ENCODE measurements around the gene COLEC12.

The COLEC12 gene

GRCh38 chr18:389658-390357 lies 110.7 kb downstream of the COLEC12 start:
- Histone ChIP-seq H3K9me3 (ENCODE audit: insufficient read depth, low read depth, low read length) (no peaks in the 10 kb centered on the region), H3K27me3 (ENCODE audit: insufficient read depth, low read length) (no peaks in the 10 kb centered on the region), H3K27ac (ENCODE audit: low read length) (no peak overlapping the region), H3K4me1 (ENCODE audit: insufficient read depth, low read length) (no peaks in the 10 kb centered on the region), H3K9ac (ENCODE audit: low read depth, low read length) (no peak overlapping the region), H3K36me3 (ENCODE audit: insufficient read depth, low read depth, low read length) (no peaks in the 10 kb centered on the region), H3K4me3 (ENCODE audit: low read length) (no peak overlapping the region)

- H3K9ac ChIP-seq (ENCODE audit: low read depth, low read length), result no peak overlapping the region
- H3K36me3 ChIP-seq (ENCODE audit: insufficient read depth, low read depth, low read length), result no peaks in the 10 kb centered on the region
- no peak overlapping the region for H3K27ac ChIP-seq (ENCODE audit: low read length)
- H3K27me3 ChIP-seq (ENCODE audit: insufficient read depth, low read length), result no peaks in the 10 kb centered on the region
- H3K4me1 ChIP-seq (ENCODE audit: insufficient read depth, low read length), result no peaks in the 10 kb centered on the region
- H3K9me3 ChIP-seq (ENCODE audit: insufficient read depth, low read depth, low read length), result no peaks in the 10 kb centered on the region
- H3K4me3 ChIP-seq (ENCODE audit: low read length), result no peak overlapping the region
Measured at GRCh38 chr18:388200-388599, 112.3 kb downstream of the COLEC12 start.

- Histone ChIP-seq H3K36me3 (ENCODE audit: insufficient read depth, low read depth, low read length) (no peaks in the 10 kb centered on the region), H3K27ac (ENCODE audit: low read length) (no peak overlapping the region), H3K27me3 (ENCODE audit: insufficient read depth, low read length) (no peaks in the 10 kb centered on the region), H3K4me3 (ENCODE audit: low read length) (no peak overlapping the region), H3K9ac (ENCODE audit: low read depth, low read length) (no peak overlapping the region), H3K4me1 (ENCODE audit: insufficient read depth, low read length) (no peaks in the 10 kb centered on the region), H3K9me3 (ENCODE audit: insufficient read depth, low read depth, low read length) (no peaks in the 10 kb centered on the region)
Measured at GRCh38 chr18:386994-387393, 113.5 kb downstream of the COLEC12 start.

- Histone ChIP-seq H3K4me3 (ENCODE audit: low read length) (no peak overlapping the region), H3K9me3 (ENCODE audit: insufficient read depth, low read depth, low read length) (no peaks in the 10 kb centered on the region), H3K27me3 (ENCODE audit: insufficient read depth, low read length) (no peaks in the 10 kb centered on the region), H3K27ac (ENCODE audit: low read length) (no peak overlapping the region), H3K4me1 (ENCODE audit: insufficient read depth, low read length) (no peaks in the 10 kb centered on the region), H3K36me3 (ENCODE audit: insufficient read depth, low read depth, low read length) (no peaks in the 10 kb centered on the region), H3K9ac (ENCODE audit: low read depth, low read length) (no peak overlapping the region)
Measured at GRCh38 chr18:384897-385296, 115.6 kb downstream of the COLEC12 start.

- Histone ChIP-seq H3K9ac (ENCODE audit: low read depth, low read length) (no peak overlapping the region), H3K9me3 (ENCODE audit: insufficient read depth, low read depth, low read length) (no peaks in the 10 kb centered on the region), H3K27ac (ENCODE audit: low read length) (no peak overlapping the region), H3K4me1 (ENCODE audit: insufficient read depth, low read length) (no peaks in the 10 kb centered on the region), H3K4me3 (ENCODE audit: low read length) (no peak overlapping the region), H3K36me3 (ENCODE audit: insufficient read depth, low read depth, low read length) (no peaks in the 10 kb centered on the region), H3K27me3 (ENCODE audit: insufficient read depth, low read length) (no peaks in the 10 kb centered on the region)
Measured at GRCh38 chr18:383135-383534, 117.4 kb downstream of the COLEC12 start.

- H3K36me3 ChIP-seq (ENCODE audit: insufficient read depth, low read depth, low read length), result no peaks in the 10 kb centered on the region
- no peak overlapping the region for H3K9ac ChIP-seq (ENCODE audit: low read depth, low read length)
- H3K4me1 ChIP-seq (ENCODE audit: insufficient read depth, low read length), result peaks cover under 1% of the 10 kb centered on the region; the same call in 1 of the 2 replicates
- H3K27ac ChIP-seq (ENCODE audit: low read length), result no peak overlapping the region
- no peaks in the 10 kb centered on the region for H3K27me3 ChIP-seq (ENCODE audit: insufficient read depth, low read length)
- no peaks in the 10 kb centered on the region for H3K9me3 ChIP-seq (ENCODE audit: insufficient read depth, low read depth, low read length)
- no peak overlapping the region for H3K4me3 ChIP-seq (ENCODE audit: low read length)
Measured at GRCh38 chr18:382423-382984, 118.0 kb downstream of the COLEC12 start.

- H3K27ac ChIP-seq (ENCODE audit: low read length), result no peak overlapping the region
- no peak overlapping the region for H3K4me3 ChIP-seq (ENCODE audit: low read length)
- H3K27me3 ChIP-seq (ENCODE audit: insufficient read depth, low read length), result no peaks in the 10 kb centered on the region
- H3K36me3 ChIP-seq (ENCODE audit: insufficient read depth, low read depth, low read length), result no peaks in the 10 kb centered on the region
- H3K9me3 ChIP-seq (ENCODE audit: insufficient read depth, low read depth, low read length), result no peaks in the 10 kb centered on the region
- H3K9ac ChIP-seq (ENCODE audit: low read depth, low read length), result no peak overlapping the region
- peaks cover 11% of the 10 kb centered on the region; the same call in 1 of the 2 replicates for H3K4me1 ChIP-seq (ENCODE audit: insufficient read depth, low read length)
Measured at GRCh38 chr18:379681-380330, 120.7 kb downstream of the COLEC12 start.

- Histone ChIP-seq H3K9ac (ENCODE audit: low read depth, low read length) (no peak overlapping the region), H3K27ac (ENCODE audit: low read length) (no peak overlapping the region), H3K27me3 (ENCODE audit: insufficient read depth, low read length) (no peaks in the 10 kb centered on the region)
Measured at GRCh38 chr18:378079-378478, 122.4 kb downstream of the COLEC12 start.

GRCh38 chr18:377088-377487 lies 123.4 kb downstream of the COLEC12 start:
- Histone ChIP-seq H3K27me3 (ENCODE audit: insufficient read depth, low read length) (no peaks in the 10 kb centered on the region), H3K4me3 (ENCODE audit: low read length) (no peak overlapping the region), H3K9ac (ENCODE audit: low read depth, low read length) (no peak overlapping the region), H3K36me3 (ENCODE audit: insufficient read depth, low read depth, low read length) (no peaks in the 10 kb centered on the region), H3K9me3 (ENCODE audit: insufficient read depth, low read depth, low read length) (no peaks in the 10 kb centered on the region), H3K4me1 (ENCODE audit: insufficient read depth, low read length) (peaks cover 11% of the 10 kb centered on the region; the same call in 1 of the 2 replicates), H3K27ac (ENCODE audit: low read length) (no peak overlapping the region)

More at GRCh38 chr18:378079-378478, 122.4 kb downstream of the COLEC12 start:
- peaks cover 11% of the 10 kb centered on the region; the same call in 1 of the 2 replicates for H3K4me1 ChIP-seq (ENCODE audit: insufficient read depth, low read length)
- H3K36me3 ChIP-seq (ENCODE audit: insufficient read depth, low read depth, low read length), result no peaks in the 10 kb centered on the region
- no peaks in the 10 kb centered on the region for H3K9me3 ChIP-seq (ENCODE audit: insufficient read depth, low read depth, low read length)
- no peak overlapping the region for H3K4me3 ChIP-seq (ENCODE audit: low read length)

GRCh38 chr18:376311-376710 lies 124.2 kb downstream of the COLEC12 start:
- Histone ChIP-seq H3K27ac (ENCODE audit: low read length) (no peak overlapping the region), H3K36me3 (ENCODE audit: insufficient read depth, low read depth, low read length) (no peaks in the 10 kb centered on the region), H3K4me1 (ENCODE audit: insufficient read depth, low read length) (peaks cover 11% of the 10 kb centered on the region; the same call in 1 of the 2 replicates), H3K4me3 (ENCODE audit: low read length) (no peak overlapping the region), H3K9me3 (ENCODE audit: insufficient read depth, low read depth, low read length) (no peaks in the 10 kb centered on the region), H3K27me3 (ENCODE audit: insufficient read depth, low read length) (no peaks in the 10 kb centered on the region), H3K9ac (ENCODE audit: low read depth, low read length) (no peak overlapping the region)

- Histone ChIP-seq H3K4me1 (ENCODE audit: insufficient read depth, low read length) (peaks cover 11% of the 10 kb centered on the region; the same call in 1 of the 2 replicates), H3K9me3 (ENCODE audit: insufficient read depth, low read depth, low read length) (no peaks in the 10 kb centered on the region), H3K36me3 (ENCODE audit: insufficient read depth, low read depth, low read length) (no peaks in the 10 kb centered on the region), H3K4me3 (ENCODE audit: low read length) (no peak overlapping the region), H3K27me3 (ENCODE audit: insufficient read depth, low read length) (no peaks in the 10 kb centered on the region), H3K9ac (ENCODE audit: low read depth, low read length) (no peak overlapping the region), H3K27ac (ENCODE audit: low read length) (no peak overlapping the region)
Measured at GRCh38 chr18:374721-375168, 125.8 kb downstream of the COLEC12 start.

GRCh38 chr18:373780-374179 lies 126.7 kb downstream of the COLEC12 start:
- no peaks in the 10 kb centered on the region for H3K36me3 ChIP-seq (ENCODE audit: insufficient read depth, low read depth, low read length)
- H3K9me3 ChIP-seq (ENCODE audit: insufficient read depth, low read depth, low read length), result no peaks in the 10 kb centered on the region
- peaks cover 11% of the 10 kb centered on the region; the same call in 1 of the 2 replicates for H3K4me1 ChIP-seq (ENCODE audit: insufficient read depth, low read length)
- no peaks in the 10 kb centered on the region for H3K27me3 ChIP-seq (ENCODE audit: insufficient read depth, low read length)
- H3K27ac ChIP-seq (ENCODE audit: low read length), result no peak overlapping the region
- H3K9ac ChIP-seq (ENCODE audit: low read depth, low read length), result no peak overlapping the region
- no peak overlapping the region for H3K4me3 ChIP-seq (ENCODE audit: low read length)

Data from iPS-20b (cell line).